ENCODE results near the gene DSCAM. TPM values are rescaled to one million over a fixed set of nuclear protein-coding genes. Genes with fewer than 3 reads are reported as not detected.

DSCAM gene
- polyA plus RNA-seq, 3 donors, result not detected

DNA sequence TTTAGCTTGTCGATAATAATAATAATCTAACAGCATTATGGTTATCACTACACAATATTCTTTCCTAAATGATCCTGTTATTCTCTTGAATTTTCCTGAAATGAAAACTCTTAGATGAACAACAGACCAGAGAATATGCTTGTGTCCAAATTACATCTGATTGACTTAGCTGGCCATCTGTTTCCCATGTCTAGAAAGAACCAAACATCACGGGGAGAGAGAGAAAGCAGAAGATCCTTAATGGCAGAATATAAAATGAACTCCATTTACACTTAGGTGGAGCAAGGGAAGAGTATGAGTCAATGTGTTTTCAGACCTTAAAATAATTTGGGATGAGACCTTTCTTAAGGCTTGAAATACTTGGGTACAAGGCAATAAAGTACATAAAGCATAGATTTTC lies 162.2 kb downstream of the DSCAM start:
- no peak for DNase-seq
- H3K27ac ChIP-seq (ENCODE audit: low read depth in 1 of 2, low read length in 2 of 2), result no peak overlapping the region
- no peak overlapping the region for H2AFZ ChIP-seq (ENCODE audit: insufficient read depth, low read depth, low read length, poor library complexity, severe bottlenecking)
- 100% methylated on average over 1 of the region's 2 CpGs for WGBS (ENCODE audit: insufficient coverage)
- H3K9me3 Mint-ChIP-seq, result peaks cover 0 to 24% (median 10%) of the 10 kb centered on the region in 7 donors
- H3K36me3 Mint-ChIP-seq, result no peaks in the 10 kb centered on the region
- no peak overlapping the region for H3K4me2 ChIP-seq (replicated peaks; ENCODE audit: extremely low read depth, low read length, poor library complexity, severe bottlenecking)
- no peak overlapping the region for H3K9ac ChIP-seq (ENCODE audit: insufficient read depth, low read length, poor library complexity, severe bottlenecking)
- peaks cover 10 to 13% of the 10 kb centered on the region in 2 donors for H3K9me3 ChIP-seq (replicated peaks in 1 of 2; ENCODE audit: control insufficient read depth in 1 of 2, insufficient read depth in 1 of 2, low read length in 2 of 2)
- no peaks in the 10 kb centered on the region for H3K27me3 ChIP-seq (ENCODE audit: control insufficient read depth in 2 of 2, insufficient read depth in 2 of 2, low read length in 2 of 2)
- H3K27me3 Mint-ChIP-seq (ENCODE audit: low read depth in 3 of 3), result no peaks in the 10 kb centered on the region
- no peak overlapping the region for H3K4me3 ChIP-seq (replicated peaks in 1 of 3; ENCODE audit: low read depth in 2 of 3, low read length in 3 of 3)
- intact Hi-C loops (cut with micrococcal nuclease), result no loop called here
- no peaks in the 10 kb centered on the region for H4K20me1 ChIP-seq (ENCODE audit: insufficient read depth, low read length)
- no peaks in the 10 kb centered on the region for H3K79me2 ChIP-seq (ENCODE audit: insufficient read depth, low read length)
- H3K27ac Mint-ChIP-seq, result no peak overlapping the region
- H3K36me3 ChIP-seq (replicated peaks in 1 of 2; ENCODE audit: control insufficient read depth in 1 of 2, insufficient read depth in 2 of 2, low read length in 2 of 2), result no peaks in the 10 kb centered on the region
- no peaks in the 10 kb centered on the region for H3K4me1 Mint-ChIP-seq
- TF ChIP-seq CTCF (IDR thresholded peaks at IDR 0.05), result no peak
- H3K4me1 ChIP-seq (ENCODE audit: control insufficient read depth in 1 of 2, insufficient read depth in 2 of 2, low read length in 2 of 2), result no peaks in the 10 kb centered on the region
- H3K4me3 Mint-ChIP-seq, result no peak overlapping the region

GRCh38 chr21:40683349-40683748 lies 163.6 kb downstream of the DSCAM start:
- no peaks in the 10 kb centered on the region for H3K79me2 ChIP-seq (ENCODE audit: insufficient read depth, low read length)
- no peaks in the 10 kb centered on the region for H3K4me1 Mint-ChIP-seq
- H3K4me2 ChIP-seq (replicated peaks; ENCODE audit: extremely low read depth, low read length, poor library complexity, severe bottlenecking), result no peak overlapping the region
- H3K27ac ChIP-seq (ENCODE audit: low read depth in 1 of 2, low read length in 2 of 2), result no peak overlapping the region
- no peaks in the 10 kb centered on the region for H3K36me3 Mint-ChIP-seq
- no peaks in the 10 kb centered on the region for H3K4me1 ChIP-seq (ENCODE audit: control insufficient read depth in 1 of 2, insufficient read depth in 2 of 2, low read length in 2 of 2)
- H3K27me3 ChIP-seq (ENCODE audit: control insufficient read depth in 2 of 2, insufficient read depth in 2 of 2, low read length in 2 of 2), result no peaks in the 10 kb centered on the region
- no peak overlapping the region for H2AFZ ChIP-seq (ENCODE audit: insufficient read depth, low read depth, low read length, poor library complexity, severe bottlenecking)
- peaks cover 0 to 24% (median 10%) of the 10 kb centered on the region in 7 donors for H3K9me3 Mint-ChIP-seq
- TF ChIP-seq CTCF (IDR thresholded peaks at IDR 0.05), result no peak
- H3K9ac ChIP-seq (ENCODE audit: insufficient read depth, low read length, poor library complexity, severe bottlenecking), result no peak overlapping the region
- no peaks in the 10 kb centered on the region for H3K27me3 Mint-ChIP-seq (ENCODE audit: low read depth in 3 of 3)
- intact Hi-C loops (cut with micrococcal nuclease), result no loop called here
- H3K4me3 ChIP-seq (replicated peaks in 1 of 3; ENCODE audit: low read depth in 2 of 3, low read length in 3 of 3), result no peak overlapping the region
- H4K20me1 ChIP-seq (ENCODE audit: insufficient read depth, low read length), result no peaks in the 10 kb centered on the region
- DNase-seq, result no peak
- peaks cover 9 to 13% of the 10 kb centered on the region in 2 donors for H3K9me3 ChIP-seq (replicated peaks in 1 of 2; ENCODE audit: control insufficient read depth in 1 of 2, insufficient read depth in 1 of 2, low read length in 2 of 2)
- peak overlapping the region in 1 of 7 donors; percentile 9 for H3K27ac Mint-ChIP-seq
- H3K4me3 Mint-ChIP-seq, result no peak overlapping the region
- H3K36me3 ChIP-seq (replicated peaks in 1 of 2; ENCODE audit: control insufficient read depth in 1 of 2, insufficient read depth in 2 of 2, low read length in 2 of 2), result no peaks in the 10 kb centered on the region
- 92% methylated on average over 5 of the region's 5 CpGs for WGBS (ENCODE audit: insufficient coverage)
